HepG2 (cell line): ENCODE measurements around the gene DEPDC5. TPM values are rescaled to one million over a fixed set of nuclear protein-coding genes. Genes with fewer than 3 reads are reported as not detected.

ENCODE experiments used
- ATAC-seq: fragments of 200-7000 bp; cut with Tn5 transposase; 3 replicates; pipeline ENCODE4 v1.9.1; 2020; ENCODE audit warnings: mild to moderate bottlenecking, moderate library complexity
- BruUV-seq: library from RNA; stranded (reverse); fragments of 400-500 nt; replicated peaks from 2 replicates; lab custom pipeline; 2021; lab: Mats Ljungman, UMichigan
- CTCF ChIA-PET: fragments of 300-600 bp; formaldehyde crosslinking; extraction: SDS; loops from one replicate; lab custom pipeline; 2021; ENCODE audit warnings: low total read pairs, inconsistent platforms, low intra/inter-chr PET ratio; lab: Yijun Ruan, JAX
- POLR2A ChIA-PET: fragments of 350-600 bp; sonication (Branson Sonifier 250); formaldehyde crosslinking; loops from one replicate; lab custom pipeline; 2020; ENCODE audit warnings: antibody characterized with exemption, inconsistent platforms; lab: Yijun Ruan, JAX
- DNase-seq: peaks from one replicate; pipeline ENCODE4 v3.0.0-alpha.2; 2015; ENCODE audit warnings: low spot score
- FAIRE-seq: peaks from 3 replicates; lab custom pipeline; 2011; peaks lifted over from hg19 to GRCh38; lab: Jason Lieb, UNC
- H2AFZ ChIP-seq: one replicate; pipeline ENCODE4 v1.6.1; 2011; ENCODE audit warnings: low read length, inconsistent platforms
- H3K27ac ChIP-seq: fragments of 300-600 bp; 3 replicates; pipeline ENCODE4 v1.8.0; 2011; ENCODE audit warnings: mixed run types, mild to moderate bottlenecking, mixed read lengths, low read length, inconsistent platforms; ENCODE audit not compliant: insufficient read depth; ENCODE audit errors: extremely low read length
- H3K27me3 ChIP-seq, 2 experiments: fragments of 200-600 bp in 1 of 2; 2 replicates in 1 of 2; 3 replicates in 1 of 2; pipeline versions ENCODE4 v1.6.0 to v1.8.0; 2011; ENCODE audit warnings: low read length in 2 of 2, mild to moderate bottlenecking in 2 of 2, moderate library complexity in 2 of 2, inconsistent platforms in 1 of 2; ENCODE audit not compliant: insufficient read depth in 2 of 2, control insufficient read depth in 1 of 2
- H3K36me3 ChIP-seq, 2 experiments: fragments of 200-600 bp in 1 of 2; replicated peaks in 1 of 2; 2 replicates in 1 of 2; 3 replicates in 1 of 2; pipeline versions ENCODE4 v1.5.1 to v1.8.0; 2011; ENCODE audit warnings: low read length in 2 of 2, inconsistent platforms in 1 of 2; ENCODE audit not compliant: insufficient read depth in 2 of 2, control insufficient read depth in 1 of 2
- H3K4me1 ChIP-seq: 2 replicates; pipeline ENCODE4 v1.5.1; 2012; ENCODE audit warnings: low read length, inconsistent platforms; ENCODE audit not compliant: insufficient read depth
- H3K4me2 ChIP-seq: 2 replicates; pipeline ENCODE4 v1.6.0; 2011; ENCODE audit warnings: low read depth, low read length, inconsistent platforms
- H3K4me3 ChIP-seq, 3 experiments: fragments of 200-600 bp in 1 of 3; sonication (generic), shearing (Covaris generic) in 1 of 3; replicated peaks in 1 of 3; 2 replicates each; pipeline ENCODE4 v1.5.1; 2011 to 2016; ENCODE audit warnings: low read length in 3 of 3, inconsistent platforms in 2 of 3, low read depth in 2 of 3, mild to moderate bottlenecking in 2 of 3, control low read depth in 1 of 3, mixed read lengths in 1 of 3; ENCODE audit not compliant: insufficient read depth in 1 of 3
- H3K79me2 ChIP-seq: one replicate; pipeline ENCODE4 v1.6.1; 2011; ENCODE audit warnings: low read length, inconsistent platforms; ENCODE audit not compliant: insufficient read depth
- H3K9ac ChIP-seq: 2 replicates; pipeline ENCODE4 v1.6.0; 2011; ENCODE audit warnings: mild to moderate bottlenecking, low read depth, low read length, inconsistent platforms; ENCODE audit not compliant: insufficient read depth
- H3K9me3 ChIP-seq: 2 replicates; pipeline ENCODE4 v1.5.1; 2012; ENCODE audit warnings: mild to moderate bottlenecking, low read length
- H4K20me1 ChIP-seq: 2 replicates; pipeline ENCODE4 v1.6.0; 2011; ENCODE audit warnings: inconsistent platforms, mild to moderate bottlenecking, low read length, moderate library complexity; ENCODE audit not compliant: insufficient read depth
- EHMT2 ChIP-seq: fragments of 200-600 bp; sonication (generic); IDR thresholded peaks from 2 replicates; pipeline ENCODE4 v1.7.0; 2017; ENCODE audit warnings: antibody characterized with exemption, low read depth, low read length, borderline replicate concordance
- PTBP1 ChIP-seq: fragments of 200-400 bp; formaldehyde crosslinking; IDR thresholded peaks from 2 replicates; pipeline ENCODE4 v1.6.1; 2018; ENCODE audit warnings: low read length, low read depth; ENCODE audit not compliant: poor library complexity, severe bottlenecking
- SNAI1 ChIP-seq: sonication (generic); formaldehyde crosslinking; IDR thresholded peaks from 2 replicates; pipeline ENCODE4 v1.5.0; 2020; ENCODE audit warnings: mild to moderate bottlenecking, missing genetic modification reagents, borderline replicate concordance
- SUZ12 ChIP-seq: fragments of 150-350 bp; IDR thresholded peaks from 2 replicates; pipeline ENCODE4 v1.6.1; 2014; ENCODE audit warnings: low read depth, low read length
- ZFP36 ChIP-seq: fragments of 150-350 bp; IDR thresholded peaks from 2 replicates; pipeline ENCODE4 v1.6.1; 2018; ENCODE audit warnings: borderline replicate concordance, low read length, low read depth; ENCODE audit not compliant: partially characterized antibody
- ZNF282 ChIP-seq: fragments of 450-650 bp; IDR thresholded peaks from 2 replicates; pipeline ENCODE4 v1.6.1; 2018; ENCODE audit not compliant: partially characterized antibody
- ZNF3 ChIP-seq: IDR thresholded peaks from 2 replicates; pipeline ENCODE4 v1.7.0; 2017; ENCODE audit warnings: inconsistent platforms
- WGBS: methylation state at CpG from one replicate; pipeline ENCODE4 v1.1.6; 2017; ENCODE audit warnings: low lambda C conversion rate; 5-methylcytosine and 5-hydroxymethylcytosine counted together
- in situ Hi-C: cut with HindIII; loops from 2 replicates; pipeline ENCODE4 v1.10.0; 2017; ENCODE audit warnings: low pct_unique_long_range_greater_than_20kb; ENCODE audit not compliant: extremely low pct_ligation_motif_present
- intact Hi-C: fragments of 100-400 bp; cut with micrococcal nuclease; formaldehyde crosslinking; loops from one replicate; pipeline ENCODE4 v1.10.0; 2022; ENCODE audit not compliant: unreplicated experiment
- polyA plus RNA-seq, 8 experiments: library from polyadenylated mRNA; depleted of rRNA in 3 of 8; stranded (reverse) in 7 of 8; unstranded in 1 of 8; fragments of >200 nt; fragmentation: Illumina TruSeq in 4 of 8; extraction: Trizol in 4 of 8; gene quantifications; 2 replicates each; pipeline versions ENCODE4 v1.2.1 to v1.2.3, GENCODE V29; 2011 to 2016; ENCODE audit warnings: low read depth in 4 of 8, missing spikeins in 1 of 8, mixed read lengths in 1 of 8; ENCODE audit not compliant: insufficient read depth in 1 of 8
- total RNA-seq, 5 experiments: library from RNA; depleted of rRNA; stranded (reverse); fragments of >200 nt; fragmentation: Illumina TruSeq; extraction: Trizol; gene quantifications; 2 replicates each; pipeline ENCODE4 v1.2.3, GENCODE V29; 2016; ENCODE audit warnings: low read depth in 1 of 5
- TF ChIP-seq, protein P1 (sequence below): sonication (generic); formaldehyde crosslinking; conservative IDR thresholded peaks from 2 replicates; pipeline ENCODE4 v1.5.0; 2020; ENCODE audit warnings: missing genetic modification reagents
- TF ChIP-seq, protein P2 (sequence below): sonication (generic); formaldehyde crosslinking; IDR thresholded peaks from 2 replicates; pipeline ENCODE4 v1.8.0; 2022; ENCODE audit warnings: missing genetic modification reagents, mild to moderate bottlenecking, moderate library complexity, borderline replicate concordance
- TF ChIP-seq, protein P3 (sequence below): IDR thresholded peaks from 2 replicates; pipeline ENCODE4 v1.6.1; 2016; ENCODE audit warnings: missing compliant biosample characterization, missing genetic modification reagents, borderline replicate concordance
- TF ChIP-seq, protein P4 (sequence below), 2 experiments: sonication (generic) in 1 of 2; formaldehyde crosslinking in 1 of 2; IDR thresholded peaks; 2 replicates each; pipeline versions ENCODE4 v1.6.1 to v1.9.0; 2014 to 2022; ENCODE audit warnings: antibody characterized with exemption in 1 of 2, borderline replicate concordance in 1 of 2, inconsistent platforms in 1 of 2, low read depth in 1 of 2, missing genetic modification reagents in 1 of 2
- TF ChIP-seq, protein P5 (sequence below): sonication (generic); formaldehyde crosslinking; IDR thresholded peaks from 2 replicates; pipeline ENCODE4 v1.8.1; 2022; ENCODE audit warnings: mild to moderate bottlenecking, missing genetic modification reagents

The DEPDC5 gene
- total and polyA plus RNA-seq, 2 of the 13 experiments (the other 11 are each of a cell fraction or from before 2014, with no cell fraction given) = 9.8 to 12.4 TPM

DNA sequence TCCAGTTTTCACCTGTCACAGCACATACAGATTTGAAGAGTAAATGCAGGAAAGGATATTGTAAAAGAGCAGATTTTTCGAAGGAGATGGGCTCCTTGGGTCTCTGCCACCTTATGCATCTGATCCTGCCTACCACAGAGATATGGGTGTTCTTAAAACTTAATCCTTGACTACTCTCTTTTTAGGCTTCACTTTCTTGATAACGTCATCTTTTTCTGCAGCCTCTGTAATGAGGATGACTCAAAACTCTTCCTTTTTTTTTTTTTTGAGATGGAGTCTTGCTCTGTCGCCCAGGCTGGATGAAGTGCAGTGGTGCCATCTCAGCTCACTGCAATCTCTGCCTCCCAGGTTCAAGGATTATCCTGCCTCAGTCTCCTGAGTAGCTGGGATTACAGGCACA is 11.7 kb upstream of the DEPDC5 start:
- Histone ChIP-seq H3K9me3 (no peaks in the 10 kb centered on the region), H3K4me1 (peaks cover 25% of the 10 kb centered on the region), H3K4me2 (no peak overlapping the region), H3K79me2 (peaks cover 21% of the 10 kb centered on the region), H3K4me3 (no peak overlapping the region), H3K27ac (no peak overlapping the region), H3K36me3 (peaks cover 3 to 10% of the 10 kb centered on the region in 2 experiments; a peak in 3 of 5 replicates), H4K20me1 (no peaks in the 10 kb centered on the region), H2AFZ (no peak overlapping the region), H3K27me3 (no peaks in the 10 kb centered on the region), H3K9ac (no peak overlapping the region)
- ChIA-PET POLR2A (no interaction called here), CTCF (no interaction called here)
- no peak for FAIRE-seq
- ATAC-seq = no peak
- no TSS peak for BruUV-seq
- in situ Hi-C loops (no loop called here), intact Hi-C loops (no loop called here)
- WGBS = 95% methylated on average over 3 of the region's 3 CpGs
- no peak for DNase-seq
- no peak for TF ChIP-seq SUZ12
- no peak for TF ChIP-seq ZFP36
- TF ChIP-seq, protein P1, sequence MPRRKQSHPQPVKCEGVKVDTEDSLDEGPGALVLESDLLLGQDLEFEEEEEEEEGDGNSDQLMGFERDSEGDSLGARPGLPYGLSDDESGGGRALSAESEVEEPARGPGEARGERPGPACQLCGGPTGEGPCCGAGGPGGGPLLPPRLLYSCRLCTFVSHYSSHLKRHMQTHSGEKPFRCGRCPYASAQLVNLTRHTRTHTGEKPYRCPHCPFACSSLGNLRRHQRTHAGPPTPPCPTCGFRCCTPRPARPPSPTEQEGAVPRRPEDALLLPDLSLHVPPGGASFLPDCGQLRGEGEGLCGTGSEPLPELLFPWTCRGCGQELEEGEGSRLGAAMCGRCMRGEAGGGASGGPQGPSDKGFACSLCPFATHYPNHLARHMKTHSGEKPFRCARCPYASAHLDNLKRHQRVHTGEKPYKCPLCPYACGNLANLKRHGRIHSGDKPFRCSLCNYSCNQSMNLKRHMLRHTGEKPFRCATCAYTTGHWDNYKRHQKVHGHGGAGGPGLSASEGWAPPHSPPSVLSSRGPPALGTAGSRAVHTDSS (CRISPR knock-in tag) = no peak
- TF ChIP-seq, protein P2, sequence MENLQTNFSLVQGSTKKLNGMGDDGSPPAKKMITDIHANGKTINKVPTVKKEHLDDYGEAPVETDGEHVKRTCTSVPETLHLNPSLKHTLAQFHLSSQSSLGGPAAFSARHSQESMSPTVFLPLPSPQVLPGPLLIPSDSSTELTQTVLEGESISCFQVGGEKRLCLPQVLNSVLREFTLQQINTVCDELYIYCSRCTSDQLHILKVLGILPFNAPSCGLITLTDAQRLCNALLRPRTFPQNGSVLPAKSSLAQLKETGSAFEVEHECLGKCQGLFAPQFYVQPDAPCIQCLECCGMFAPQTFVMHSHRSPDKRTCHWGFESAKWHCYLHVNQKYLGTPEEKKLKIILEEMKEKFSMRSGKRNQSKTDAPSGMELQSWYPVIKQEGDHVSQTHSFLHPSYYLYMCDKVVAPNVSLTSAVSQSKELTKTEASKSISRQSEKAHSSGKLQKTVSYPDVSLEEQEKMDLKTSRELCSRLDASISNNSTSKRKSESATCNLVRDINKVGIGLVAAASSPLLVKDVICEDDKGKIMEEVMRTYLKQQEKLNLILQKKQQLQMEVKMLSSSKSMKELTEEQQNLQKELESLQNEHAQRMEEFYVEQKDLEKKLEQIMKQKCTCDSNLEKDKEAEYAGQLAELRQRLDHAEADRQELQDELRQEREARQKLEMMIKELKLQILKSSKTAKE (CRISPR knock-in tag) = no peak
- TF ChIP-seq PTBP1 = no peak
- TF ChIP-seq ZNF282 = no peak
- TF ChIP-seq SNAI1 (CRISPR knock-in tag) = no peak
- TF ChIP-seq, protein P3, sequence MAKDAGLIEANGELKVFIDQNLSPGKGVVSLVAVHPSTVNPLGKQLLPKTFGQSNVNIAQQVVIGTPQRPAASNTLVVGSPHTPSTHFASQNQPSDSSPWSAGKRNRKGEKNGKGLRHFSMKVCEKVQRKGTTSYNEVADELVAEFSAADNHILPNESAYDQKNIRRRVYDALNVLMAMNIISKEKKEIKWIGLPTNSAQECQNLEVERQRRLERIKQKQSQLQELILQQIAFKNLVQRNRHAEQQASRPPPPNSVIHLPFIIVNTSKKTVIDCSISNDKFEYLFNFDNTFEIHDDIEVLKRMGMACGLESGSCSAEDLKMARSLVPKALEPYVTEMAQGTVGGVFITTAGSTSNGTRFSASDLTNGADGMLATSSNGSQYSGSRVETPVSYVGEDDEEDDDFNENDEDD (CRISPR knock-in tag) = no peak
- TF ChIP-seq, protein P4, sequence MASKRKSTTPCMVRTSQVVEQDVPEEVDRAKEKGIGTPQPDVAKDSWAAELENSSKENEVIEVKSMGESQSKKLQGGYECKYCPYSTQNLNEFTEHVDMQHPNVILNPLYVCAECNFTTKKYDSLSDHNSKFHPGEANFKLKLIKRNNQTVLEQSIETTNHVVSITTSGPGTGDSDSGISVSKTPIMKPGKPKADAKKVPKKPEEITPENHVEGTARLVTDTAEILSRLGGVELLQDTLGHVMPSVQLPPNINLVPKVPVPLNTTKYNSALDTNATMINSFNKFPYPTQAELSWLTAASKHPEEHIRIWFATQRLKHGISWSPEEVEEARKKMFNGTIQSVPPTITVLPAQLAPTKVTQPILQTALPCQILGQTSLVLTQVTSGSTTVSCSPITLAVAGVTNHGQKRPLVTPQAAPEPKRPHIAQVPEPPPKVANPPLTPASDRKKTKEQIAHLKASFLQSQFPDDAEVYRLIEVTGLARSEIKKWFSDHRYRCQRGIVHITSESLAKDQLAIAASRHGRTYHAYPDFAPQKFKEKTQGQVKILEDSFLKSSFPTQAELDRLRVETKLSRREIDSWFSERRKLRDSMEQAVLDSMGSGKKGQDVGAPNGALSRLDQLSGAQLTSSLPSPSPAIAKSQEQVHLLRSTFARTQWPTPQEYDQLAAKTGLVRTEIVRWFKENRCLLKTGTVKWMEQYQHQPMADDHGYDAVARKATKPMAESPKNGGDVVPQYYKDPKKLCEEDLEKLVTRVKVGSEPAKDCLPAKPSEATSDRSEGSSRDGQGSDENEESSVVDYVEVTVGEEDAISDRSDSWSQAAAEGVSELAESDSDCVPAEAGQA (IDR thresholded peaks at IDR 0.05; ENCODE audit: low read depth) = no peak
- TF ChIP-seq, protein P4 (CRISPR knock-in tag; IDR thresholded peaks at IDR 0.05; ENCODE audit: borderline replicate concordance) = no peak
- TF ChIP-seq ZNF3 (CRISPR knock-in tag) = no peak
- TF ChIP-seq, protein P5, sequence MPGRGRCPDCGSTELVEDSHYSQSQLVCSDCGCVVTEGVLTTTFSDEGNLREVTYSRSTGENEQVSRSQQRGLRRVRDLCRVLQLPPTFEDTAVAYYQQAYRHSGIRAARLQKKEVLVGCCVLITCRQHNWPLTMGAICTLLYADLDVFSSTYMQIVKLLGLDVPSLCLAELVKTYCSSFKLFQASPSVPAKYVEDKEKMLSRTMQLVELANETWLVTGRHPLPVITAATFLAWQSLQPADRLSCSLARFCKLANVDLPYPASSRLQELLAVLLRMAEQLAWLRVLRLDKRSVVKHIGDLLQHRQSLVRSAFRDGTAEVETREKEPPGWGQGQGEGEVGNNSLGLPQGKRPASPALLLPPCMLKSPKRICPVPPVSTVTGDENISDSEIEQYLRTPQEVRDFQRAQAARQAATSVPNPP (CRISPR knock-in tag) = no peak
- TF ChIP-seq EHMT2 = no peak
